ENCODE measurements around the gene ERVH48-1.
"Not testable (repeated sequence)": the region's sequence is repeated elsewhere in the genome, so short reads cannot be mapped to it uniquely, and the experiment has no call there.

Gene ERVH48-1

DNA sequence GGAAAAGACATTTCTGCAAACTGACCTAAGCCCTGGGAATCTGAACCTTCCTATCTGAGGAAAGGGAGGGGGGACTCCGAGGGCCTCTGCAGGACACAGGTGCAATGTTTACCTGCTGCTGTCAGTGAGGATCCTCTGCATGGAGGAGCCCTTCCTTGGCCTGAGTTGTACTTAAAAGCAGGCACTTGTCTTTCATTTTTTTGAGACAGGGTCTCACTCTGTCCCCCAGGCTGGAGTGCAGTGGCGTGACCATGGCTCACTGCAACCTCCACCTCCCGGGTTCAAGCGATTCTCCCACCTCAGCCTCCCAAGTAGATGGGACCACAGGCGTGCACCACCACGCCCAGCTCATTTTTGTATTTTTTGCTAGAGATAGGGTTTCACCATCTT, 13.2 kb upstream of the ERVH48-1 start:
- DNase-seq: not testable (repeated sequence)

DNA sequence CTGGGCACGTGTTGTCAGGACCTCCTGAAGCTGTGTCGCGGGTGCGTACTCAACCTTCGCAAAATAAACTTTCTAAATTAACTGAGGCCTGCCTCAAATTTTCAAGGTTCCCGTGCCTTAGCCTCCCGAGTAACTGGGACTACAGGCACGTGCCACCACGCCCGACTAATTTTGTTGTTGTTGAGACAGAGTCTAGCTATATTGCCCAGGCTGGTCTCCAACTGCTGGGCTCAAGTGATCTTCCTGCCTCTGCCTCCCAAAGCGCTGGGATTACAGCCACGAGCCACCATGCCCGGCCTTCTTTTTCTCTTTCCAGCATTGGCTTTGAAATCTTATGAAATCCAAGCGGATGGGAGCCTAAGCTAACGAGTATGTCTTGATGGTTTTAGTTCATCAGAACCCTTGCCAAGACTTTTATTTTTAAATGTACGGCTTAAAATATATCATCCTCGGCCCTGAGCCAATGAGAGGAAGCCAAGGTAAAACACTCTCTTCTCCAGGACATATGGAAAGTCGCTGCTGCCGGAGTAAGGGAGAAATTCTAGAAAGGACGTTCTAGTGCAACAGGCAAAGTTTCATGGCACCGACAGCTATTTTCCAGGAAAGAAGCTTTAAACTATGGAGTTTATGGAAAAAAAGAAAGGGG, 12.7 kb upstream of the ERVH48-1 start:
- DNase-seq: no peak

DNA sequence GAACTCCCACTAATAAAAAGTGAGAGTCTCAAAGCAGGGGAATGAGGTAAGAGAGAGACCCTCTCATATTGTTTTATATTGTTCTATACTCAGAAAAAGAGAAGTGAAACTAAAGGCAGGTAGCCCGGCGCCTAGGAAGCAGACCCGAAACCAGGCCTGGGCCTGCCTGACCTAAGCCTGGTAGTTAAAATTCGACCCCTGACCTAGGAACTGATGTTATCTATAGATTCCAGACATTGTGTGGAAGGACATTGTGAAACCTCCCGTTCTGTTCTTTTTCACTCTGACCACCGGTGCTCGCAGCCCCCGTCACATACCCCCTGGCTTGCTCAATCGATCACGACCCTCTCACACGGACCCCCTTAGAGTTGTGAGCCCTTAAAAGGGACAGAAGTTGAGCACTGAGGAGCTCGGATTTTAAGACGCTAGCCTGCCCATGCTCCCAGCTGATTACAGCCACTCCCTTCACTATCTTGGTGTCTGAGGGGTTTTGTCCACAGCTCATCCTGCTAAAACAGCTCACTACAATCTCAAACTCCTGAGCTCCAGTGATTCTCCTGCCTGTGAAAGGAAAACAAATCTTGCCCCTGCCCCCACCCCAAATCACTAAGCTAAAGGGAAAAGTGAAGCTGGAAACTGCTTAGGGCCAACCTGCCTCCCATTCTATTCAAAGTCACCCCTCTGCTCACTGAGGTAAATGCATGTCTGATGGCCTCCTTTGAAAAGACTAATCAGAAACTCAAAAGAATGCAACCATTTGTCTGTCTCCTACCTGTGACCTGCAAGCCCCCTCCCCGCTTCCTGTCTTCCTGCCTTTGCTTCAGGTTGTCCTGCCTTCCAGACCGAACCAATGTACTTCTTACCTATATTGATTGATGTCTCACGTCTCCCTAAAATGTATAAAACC, 11.9 kb upstream of the ERVH48-1 start:
- DNase-seq: not testable (repeated sequence)

DNA sequence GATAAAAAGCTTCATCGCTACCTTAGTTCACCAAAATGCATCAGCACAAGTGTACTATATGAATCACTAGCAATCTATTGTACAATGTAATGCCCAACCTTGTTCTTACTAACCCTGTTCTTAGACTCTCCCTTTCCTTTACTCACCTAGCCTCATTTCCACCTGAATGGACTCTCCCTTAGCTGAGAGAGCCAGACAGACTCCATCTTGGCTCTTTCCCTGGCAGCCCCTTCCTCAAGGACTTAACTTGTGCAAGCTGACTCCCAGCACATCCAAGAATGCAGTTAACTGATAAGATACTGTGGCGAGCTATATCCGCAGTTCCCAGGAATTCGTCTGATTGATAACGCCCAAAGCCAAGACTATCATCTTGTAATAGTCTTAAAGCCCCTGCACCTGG, 10.9 kb upstream of the ERVH48-1 start:
- DNase-seq: not testable (repeated sequence)

DNA sequence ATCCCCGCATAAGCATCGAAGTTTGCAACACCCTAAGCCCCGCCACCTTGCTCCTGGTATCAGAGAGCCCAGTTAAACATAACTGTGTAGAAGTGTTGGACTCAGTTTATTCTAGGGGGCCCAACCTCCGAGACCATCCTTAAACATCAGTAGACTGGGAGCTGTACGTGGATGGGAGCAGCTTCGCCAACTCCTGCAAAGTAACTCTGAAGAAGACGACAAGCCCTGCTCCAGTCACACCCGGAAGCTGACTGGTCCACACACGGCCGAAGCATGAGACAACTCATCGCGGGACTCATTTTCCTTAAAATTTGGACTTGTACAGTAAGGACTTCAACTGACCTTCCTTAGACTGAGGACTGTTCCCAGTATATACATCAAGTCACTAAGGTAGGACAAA, 8.5 kb upstream of the ERVH48-1 start:
- not testable (repeated sequence) for DNase-seq

DNA sequence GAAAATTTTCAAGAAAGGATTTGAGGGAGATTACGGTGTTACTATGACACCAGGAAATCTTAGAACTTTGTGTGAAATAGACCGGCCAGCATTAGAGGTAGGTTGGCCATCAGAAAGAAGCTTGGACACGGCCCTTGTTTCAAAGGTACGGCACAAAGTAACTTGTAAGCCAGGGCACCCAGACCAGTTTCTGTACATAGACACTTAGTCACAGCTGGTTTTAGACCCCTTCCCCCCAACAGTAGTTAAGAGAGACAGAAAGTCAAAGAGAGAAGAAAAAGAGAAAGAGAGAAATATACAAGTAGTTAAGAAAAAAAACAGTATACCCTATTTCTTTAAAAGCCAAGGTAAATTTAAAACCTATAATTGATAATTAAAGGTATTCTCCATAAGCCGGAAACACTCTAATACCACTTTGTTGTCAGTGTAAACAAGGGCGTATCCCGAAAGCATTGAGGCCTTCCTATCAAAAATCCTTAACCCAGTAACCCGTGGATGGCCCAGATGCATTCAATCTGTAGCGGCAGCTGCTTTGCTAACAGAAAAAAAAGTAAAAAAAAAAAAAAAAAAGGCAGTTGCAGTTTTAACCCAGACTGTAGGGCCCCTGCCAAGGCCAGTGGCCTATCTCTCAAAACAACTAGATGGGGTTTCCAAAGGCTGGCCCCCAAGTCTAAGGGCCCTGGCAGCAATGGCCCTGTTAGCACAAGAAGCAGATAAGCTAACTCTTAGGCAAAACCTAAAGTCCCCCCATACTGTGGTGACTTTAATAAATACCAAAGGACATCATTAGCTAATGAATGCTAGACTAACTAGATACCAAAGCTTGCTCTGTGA, 7.9 kb upstream of the ERVH48-1 start:
- not testable (repeated sequence) for DNase-seq

DNA sequence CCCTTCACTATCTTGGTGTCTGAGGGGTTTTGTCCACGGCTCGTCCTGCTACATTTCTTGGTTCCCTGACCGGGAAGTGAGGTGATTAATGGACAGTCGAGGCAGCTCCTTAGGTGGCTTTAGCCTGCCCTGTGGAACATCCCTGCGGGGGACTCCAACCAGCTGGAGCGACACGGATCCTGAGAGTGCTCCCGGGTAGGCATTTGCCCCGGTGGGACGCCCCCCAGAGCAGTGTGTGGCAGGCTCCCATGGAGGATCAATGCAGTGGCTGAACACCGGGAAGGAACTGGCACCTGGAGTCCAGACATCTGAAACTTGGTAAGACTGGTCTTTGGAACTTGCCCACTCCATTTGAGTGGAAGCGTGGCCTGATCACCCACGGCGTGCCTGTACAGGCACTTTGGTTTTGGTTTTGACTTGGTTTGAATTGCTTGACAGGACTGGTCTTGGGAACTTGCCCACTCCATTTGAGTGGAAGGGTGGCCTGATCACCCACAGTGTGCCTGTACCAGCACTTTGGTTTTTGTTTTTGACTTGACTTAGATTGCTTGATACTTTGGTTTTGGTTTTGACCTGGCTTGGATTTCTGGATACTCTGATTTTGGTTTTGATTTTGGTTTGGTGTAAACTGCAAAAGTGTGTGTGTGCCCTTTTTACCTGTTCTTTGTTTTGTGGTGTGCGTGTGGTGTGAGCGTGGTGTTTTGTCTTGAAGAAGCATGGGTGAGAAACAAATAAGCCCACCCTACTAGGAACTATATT, 7.1 kb upstream of the ERVH48-1 start:
- not testable (repeated sequence) for DNase-seq

DNA sequence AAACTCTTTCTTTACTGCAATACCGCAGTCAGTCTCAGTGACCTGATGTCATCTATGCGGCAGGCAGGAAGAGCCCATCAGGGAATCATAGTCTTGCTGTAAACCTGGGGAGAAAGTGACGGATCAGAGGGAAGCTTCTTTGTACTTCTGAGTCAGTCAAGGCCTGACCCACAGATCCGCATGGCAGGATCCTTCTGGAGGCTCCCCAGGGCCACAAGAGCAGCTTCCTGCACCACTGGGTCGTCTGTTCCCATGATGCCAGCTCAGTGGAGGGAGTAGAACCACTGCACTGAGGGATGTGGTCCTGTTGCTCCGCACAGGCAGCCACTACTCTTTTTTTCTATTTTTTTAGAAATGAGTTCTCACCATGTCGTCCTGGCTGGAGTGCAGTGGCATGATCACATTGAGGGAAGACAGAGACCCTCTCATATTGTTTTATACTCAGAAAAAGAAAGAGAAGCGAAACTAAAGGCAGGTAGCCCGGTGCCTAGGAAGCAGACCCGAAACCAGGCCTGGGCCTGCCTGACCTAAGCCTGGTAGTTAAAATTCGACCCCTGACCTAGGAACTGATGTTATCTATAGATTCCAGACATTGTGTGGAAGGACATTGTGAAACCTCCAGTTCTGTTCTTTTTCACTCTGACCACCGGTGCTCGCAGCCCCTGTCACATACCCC, 6.3 kb upstream of the ERVH48-1 start:
- no peak for DNase-seq

DNA sequence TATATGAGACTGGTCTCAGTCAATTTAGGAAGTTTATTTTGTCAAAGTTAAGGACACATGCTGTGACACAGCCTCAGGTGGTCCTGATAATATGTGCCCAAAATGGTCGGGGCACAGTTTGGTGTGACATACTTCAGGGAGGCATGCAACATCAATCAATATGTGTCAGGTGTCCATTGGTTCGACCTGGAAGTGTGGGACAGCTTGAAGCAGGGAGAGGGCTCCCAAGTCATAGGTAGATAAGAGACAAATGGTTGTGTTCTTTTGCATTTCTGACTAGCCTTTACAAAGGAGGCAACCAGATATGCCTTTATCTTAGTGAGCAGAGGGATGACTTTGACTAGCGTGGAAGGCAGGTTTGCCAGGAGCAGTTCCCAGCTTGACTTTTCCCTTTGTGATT, 4.5 kb upstream of the ERVH48-1 start:
- DNase-seq: no peak

DNA sequence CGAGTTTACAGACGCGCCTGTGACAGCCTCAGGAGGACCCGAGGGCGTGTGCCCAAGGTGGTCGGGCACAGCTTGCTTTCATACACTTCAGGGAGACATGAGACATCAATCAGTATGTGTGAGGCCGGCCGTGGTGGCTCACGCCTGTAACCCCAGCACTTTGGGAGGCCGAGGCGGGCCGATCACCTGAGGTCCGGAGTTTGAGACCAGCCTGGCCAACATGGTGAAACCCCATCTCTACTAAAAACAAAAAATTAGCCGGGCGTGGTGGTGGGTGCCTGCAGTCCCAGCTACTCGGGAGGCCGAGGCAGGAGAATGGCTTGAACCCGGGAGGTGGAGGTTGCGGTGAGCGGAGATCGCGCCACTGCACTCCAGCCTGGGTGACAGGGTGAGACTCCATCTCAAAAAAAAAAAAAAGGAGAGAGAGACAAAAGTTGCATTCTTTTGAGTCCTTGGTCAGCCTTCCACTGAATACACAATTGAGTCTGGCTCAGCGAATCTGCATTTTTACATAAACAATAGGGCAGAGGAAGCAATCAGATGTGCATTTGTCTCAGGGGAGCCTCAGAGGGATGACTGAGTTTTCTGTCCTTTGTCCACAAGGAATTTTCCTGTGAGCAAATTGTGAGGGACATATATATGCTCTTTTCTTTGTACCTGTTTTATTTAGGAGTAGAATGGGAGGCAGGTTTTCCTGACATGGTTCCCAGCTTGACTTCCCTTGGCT, 2.2 kb upstream of the ERVH48-1 start:
- DNase-seq: not testable (repeated sequence)

DNA sequence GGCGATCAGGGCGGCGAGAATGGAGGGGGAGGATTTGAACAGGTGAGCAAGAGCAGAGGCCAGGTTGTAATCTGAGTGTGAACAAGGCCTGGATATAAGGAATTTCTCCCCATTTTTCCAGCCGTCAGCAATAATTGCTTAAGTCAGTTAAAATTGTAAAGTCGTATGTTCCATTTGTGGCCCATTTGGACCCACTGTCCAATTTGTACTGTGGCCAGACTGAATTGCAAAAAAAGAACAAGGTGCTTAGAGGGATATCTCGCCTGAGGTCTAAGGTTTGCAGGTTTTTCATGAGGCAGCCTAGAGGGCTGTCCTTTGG, 1.0 kb downstream of the ERVH48-1 start:
- DNase-seq: no peak

DNA sequence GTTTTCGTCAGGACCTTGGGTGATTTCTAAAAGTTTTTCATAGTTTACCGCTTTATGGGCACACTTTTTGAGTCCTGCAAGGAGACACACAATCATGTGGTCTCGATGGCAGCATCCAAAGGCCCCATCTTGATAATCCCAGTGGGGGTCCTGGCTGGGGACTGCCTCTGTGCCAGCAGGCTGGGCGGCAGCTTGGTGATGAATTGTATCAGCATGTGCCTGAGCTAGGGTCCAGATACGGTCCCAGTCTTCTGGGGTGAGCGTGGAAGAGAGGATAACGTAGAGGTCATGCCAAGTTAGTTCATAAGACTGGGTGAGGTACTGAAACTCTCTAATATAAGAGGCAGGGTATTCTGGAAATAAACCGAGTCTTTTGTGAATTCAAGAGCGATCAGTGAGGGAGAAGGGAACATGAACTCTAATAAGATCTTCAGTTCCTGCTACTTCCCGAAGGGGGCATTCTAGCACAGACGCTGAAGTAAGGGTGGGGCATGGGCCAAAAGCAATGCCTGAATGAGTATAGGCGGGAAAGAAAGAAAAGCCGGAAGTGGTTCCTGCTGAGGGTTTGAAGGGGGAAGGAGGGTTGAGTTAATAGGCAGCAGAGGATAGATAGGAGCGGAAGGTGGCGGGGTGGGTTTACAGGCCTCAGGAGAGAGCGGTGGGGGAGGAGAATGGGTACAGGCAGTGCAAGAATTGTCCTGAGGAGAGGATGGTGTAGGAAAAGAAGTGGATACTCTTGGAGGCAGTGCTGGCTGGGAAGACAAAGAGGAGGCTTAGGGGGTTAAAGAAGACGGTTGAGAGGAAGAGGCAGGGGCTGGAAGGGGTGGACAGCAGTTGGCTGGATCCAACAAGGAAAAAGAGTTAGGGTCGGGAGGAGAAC, 1.6 kb downstream of the ERVH48-1 start:
- peak; percentile 86 to 87 for DNase-seq

DNA sequence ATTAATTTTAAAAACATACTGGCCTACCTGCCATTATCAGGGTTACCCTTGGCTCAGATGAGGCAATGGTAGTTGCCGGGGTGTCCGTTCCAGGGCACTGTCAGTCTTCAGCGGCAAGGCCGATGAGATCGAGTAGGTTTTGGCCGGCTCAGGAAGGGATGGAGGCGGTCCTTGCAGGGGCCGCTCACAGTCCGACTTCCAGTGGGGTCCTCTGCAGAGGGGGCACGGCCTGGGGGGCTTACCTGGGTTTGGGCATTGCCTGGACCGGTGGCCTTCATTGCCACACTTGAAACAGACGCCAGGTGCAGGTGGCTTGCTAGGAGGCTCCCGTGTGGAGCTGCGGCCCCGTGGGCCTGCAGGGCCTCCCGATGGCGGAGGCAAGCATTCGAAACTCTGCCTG, 2.5 kb downstream of the ERVH48-1 start:
- DNase-seq: no peak

DNA sequence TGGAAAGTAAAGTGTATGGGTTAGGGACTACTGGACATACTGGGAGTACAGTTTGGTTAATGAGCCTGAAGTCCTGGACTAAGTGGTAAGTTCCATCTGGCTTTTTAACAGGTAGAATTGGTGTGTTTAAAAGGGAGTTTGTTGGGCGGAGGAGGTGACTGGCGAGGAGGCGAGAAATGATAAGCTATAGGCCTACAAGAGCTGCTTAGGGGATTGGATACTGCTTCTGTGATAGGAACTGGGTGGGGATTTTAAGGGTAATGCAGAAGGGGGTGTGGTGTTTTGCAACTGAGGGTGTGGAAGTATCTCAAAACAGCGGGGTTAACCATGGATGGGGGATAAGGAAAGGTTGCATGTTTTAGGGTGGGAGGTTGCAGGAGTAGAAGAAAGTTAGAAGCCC, 3.5 kb downstream of the ERVH48-1 start:
- no peak for DNase-seq

DNA sequence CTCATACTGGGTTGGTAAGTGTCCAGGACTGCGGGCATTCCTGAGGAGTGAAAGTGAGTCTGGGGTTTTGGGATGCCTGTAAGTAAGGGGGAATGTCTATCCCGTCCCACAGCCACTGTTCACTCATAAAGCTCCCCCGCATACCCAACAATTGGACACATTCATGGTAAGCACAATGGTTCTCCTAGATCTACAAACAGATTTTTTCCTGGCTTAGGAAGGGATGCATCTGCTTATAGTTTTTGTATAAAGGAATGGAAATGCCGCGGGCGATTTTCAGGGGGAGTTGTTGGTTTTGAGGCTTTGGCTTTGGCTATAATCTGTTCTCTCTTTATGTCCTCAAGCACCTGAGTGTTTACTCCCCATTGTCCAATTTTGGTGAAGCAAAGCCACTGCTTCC, 7.1 kb downstream of the ERVH48-1 start:
- no peak for DNase-seq

DNA sequence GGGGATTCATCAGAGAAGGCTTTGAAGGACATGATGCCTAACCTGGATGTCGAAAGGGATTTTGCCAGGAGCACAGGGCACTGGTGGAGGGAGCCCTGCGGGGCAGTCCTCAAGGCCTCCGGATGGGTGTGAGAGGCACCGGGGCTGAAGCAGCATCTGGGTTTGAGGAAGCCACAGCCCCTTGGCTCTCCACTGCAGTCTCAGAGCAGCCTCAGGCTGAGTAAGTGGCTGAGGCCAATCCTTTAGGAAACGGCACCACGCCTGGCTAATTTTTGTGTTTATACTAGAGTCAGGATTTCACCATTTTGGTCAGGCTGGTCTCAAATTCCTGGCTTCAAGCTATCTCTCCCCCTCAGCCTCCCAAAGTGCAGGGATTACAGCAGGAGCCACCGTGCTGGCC, 12.0 kb downstream of the ERVH48-1 start:
- no peak for DNase-seq

DNA sequence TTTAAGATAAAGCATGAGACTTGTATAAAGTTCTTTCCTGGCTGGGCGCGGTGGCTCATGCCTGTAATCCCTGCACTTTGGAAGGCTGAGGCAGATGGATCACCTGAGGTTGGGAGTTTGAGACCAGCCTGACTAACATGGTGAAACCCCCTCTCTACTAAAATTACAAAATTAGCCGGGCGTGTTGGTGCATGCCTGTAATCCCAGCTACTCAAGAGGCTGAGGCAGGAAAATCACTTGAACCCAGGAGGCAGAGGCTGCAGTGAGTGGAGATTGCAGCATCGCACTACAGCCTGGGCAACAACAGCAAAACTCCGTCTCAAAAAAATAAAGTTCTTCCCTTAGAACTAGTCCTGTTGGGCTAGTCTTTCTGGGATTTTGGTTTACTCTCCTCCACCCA, 13.5 kb downstream of the ERVH48-1 start:
- not testable (repeated sequence) for DNase-seq

DNA sequence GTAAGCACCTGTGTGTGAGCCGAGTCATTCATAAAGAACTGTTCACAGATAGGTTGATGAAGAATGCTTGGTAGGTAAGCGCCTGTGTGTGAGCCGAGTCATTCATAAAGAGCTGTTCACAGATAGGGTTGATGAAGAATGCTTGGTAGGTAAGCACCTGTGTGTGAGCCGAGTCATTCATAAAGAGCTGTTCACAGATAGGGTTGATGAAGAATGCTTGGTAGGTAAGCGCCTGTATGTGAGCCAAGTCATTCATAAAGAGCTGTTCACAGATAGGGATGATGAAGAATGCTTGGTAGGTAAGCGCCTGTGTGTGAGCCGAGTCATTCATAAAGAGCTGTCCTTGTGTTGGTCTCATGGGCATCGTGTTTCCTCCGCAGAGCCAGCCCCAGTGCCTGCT, 16.9 kb downstream of the ERVH48-1 start:
- DNase-seq: not testable (repeated sequence)

DNA sequence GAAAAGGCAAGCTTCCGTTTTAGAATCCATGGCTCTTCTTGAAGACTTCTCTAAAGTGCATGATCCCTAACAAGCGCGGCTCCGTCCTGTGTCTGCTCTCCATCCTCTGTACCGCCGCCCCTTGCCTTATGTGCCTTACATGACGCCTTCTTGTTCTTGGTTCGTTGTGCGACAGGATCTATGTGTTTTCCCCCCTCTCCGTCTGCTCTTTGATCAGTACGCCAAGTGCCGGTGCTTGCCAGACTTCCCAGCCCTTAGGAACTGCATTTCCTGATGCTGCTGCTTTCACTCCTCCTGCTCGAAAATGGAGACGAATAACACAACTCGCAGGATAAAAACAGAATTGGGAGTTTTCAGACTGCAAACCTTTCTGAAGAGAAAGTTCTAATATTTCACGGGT, 19.2 kb downstream of the ERVH48-1 start:
- DNase-seq: no peak

DNA sequence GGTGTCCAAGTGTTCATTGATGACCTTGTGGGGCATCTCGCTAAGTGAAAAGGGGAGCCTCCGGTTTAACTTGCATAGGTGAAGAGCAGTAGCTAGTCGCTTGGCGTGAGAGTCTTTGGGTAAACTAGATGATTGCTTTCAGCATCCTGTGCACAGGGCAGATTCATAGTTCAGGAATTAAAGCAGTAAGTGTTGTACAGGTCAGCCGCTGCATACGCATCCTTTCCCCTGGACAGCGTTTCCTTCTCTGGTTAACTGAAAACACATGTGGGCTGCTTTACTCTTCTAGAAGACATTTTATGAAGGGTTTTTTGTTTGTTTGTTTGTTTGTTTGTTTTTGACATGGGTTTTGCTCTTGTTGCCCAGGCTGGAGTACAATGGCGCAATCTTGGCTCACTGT, 20.2 kb downstream of the ERVH48-1 start:
- no peak for DNase-seq

DNA sequence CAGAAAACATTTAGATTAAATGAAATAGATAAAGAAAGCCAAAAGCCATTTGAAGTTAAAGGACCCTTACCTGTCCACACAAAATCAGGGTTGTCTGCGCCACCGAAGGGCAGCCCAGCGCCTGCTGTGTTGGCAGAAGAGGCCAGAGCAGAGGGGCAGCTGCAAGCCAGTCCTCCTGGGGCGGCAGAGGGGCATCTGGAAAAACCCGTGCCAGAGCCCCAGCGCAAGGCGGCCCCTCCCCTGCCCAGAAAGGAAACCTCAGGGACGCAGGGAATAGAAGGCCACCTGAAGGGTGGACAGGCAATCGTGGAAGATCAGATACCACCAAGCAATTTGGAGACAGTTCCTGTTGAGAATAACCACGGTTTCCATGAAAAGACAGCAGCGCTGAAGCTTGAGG, 21.6 kb downstream of the ERVH48-1 start:
- DNase-seq: no peak
